ENCODE measurements around the gene VPS72. TPM values are rescaled to one million over a fixed set of nuclear protein-coding genes. Genes with fewer than 3 reads are reported as not detected.
A peak's percentile ranks its signal among the peaks of the same experiment; 100 is the strongest.

The VPS72 gene
- total and polyA plus RNA-seq, 9 of the 15 experiments (the other 6 are each of a cell fraction or from before 2014, with no cell fraction given), result 7.2 to 131 (median 75.7) TPM

DNA sequence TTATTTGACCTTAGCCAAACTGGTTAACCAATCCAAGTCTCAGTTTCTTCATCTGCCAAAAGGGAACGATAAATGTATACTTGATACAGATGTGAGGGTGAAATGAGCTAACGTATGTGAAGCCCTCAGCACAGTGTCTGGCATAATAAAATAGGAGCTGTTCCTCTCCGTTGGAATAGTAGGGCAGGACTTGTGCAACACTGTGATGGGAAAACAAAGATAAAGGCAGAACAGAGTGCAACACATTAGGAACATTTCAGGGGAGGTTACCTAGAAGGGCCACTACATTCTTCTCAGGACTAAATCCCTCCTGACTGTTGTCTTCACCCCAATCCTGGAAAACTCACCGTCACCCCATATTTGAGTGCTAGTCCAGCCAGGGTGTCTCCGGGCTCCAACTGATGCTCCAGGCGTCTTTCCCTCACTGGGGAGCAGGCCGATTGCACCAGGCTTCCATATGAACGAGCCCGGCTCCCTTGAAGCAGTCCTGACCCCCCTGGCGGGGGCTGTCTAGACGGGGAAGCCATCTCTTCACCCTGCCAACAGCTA is 25.2 kb downstream of the VPS72 start (continued):
- TF ChIP-seq, protein P1, sequence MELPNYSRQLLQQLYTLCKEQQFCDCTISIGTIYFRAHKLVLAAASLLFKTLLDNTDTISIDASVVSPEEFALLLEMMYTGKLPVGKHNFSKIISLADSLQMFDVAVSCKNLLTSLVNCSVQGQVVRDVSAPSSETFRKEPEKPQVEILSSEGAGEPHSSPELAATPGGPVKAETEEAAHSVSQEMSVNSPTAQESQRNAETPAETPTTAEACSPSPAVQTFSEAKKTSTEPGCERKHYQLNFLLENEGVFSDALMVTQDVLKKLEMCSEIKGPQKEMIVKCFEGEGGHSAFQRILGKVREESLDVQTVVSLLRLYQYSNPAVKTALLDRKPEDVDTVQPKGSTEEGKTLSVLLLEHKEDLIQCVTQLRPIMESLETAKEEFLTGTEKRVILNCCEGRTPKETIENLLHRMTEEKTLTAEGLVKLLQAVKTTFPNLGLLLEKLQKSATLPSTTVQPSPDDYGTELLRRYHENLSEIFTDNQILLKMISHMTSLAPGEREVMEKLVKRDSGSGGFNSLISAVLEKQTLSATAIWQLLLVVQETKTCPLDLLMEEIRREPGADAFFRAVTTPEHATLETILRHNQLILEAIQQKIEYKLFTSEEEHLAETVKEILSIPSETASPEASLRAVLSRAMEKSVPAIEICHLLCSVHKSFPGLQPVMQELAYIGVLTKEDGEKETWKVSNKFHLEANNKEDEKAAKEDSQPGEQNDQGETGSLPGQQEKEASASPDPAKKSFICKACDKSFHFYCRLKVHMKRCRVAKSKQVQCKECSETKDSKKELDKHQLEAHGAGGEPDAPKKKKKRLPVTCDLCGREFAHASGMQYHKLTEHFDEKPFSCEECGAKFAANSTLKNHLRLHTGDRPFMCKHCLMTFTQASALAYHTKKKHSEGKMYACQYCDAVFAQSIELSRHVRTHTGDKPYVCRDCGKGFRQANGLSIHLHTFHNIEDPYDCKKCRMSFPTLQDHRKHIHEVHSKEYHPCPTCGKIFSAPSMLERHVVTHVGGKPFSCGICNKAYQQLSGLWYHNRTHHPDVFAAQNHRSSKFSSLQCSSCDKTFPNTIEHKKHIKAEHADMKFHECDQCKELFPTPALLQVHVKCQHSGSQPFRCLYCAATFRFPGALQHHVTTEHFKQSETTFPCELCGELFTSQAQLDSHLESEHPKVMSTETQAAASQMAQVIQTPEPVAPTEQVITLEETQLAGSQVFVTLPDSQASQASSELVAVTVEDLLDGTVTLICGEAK (IDR thresholded peaks at IDR 0.05), result no peak
- TF ChIP-seq, protein P1 (CRISPR knock-in tag; IDR thresholded peaks at IDR 0.05), result no peak
- TF ChIP-seq RAD51 (IDR thresholded peaks at IDR 0.05; ENCODE audit: borderline replicate concordance, low read depth) (no peak), MTA2 (IDR thresholded peaks at IDR 0.05; ENCODE audit: low read depth) (no peak), NR1H2 (CRISPR knock-in tag; IDR thresholded peaks at IDR 0.05) (no peak), ZNF551 (CRISPR knock-in tag; IDR thresholded peaks at IDR 0.05) (no peak), FOSL1 (tag; conservative IDR thresholded peaks at IDR 0.05) (no peak), RBM25 (IDR thresholded peaks at IDR 0.05; ENCODE audit: low read depth, low read length, severe bottlenecking) (peak; percentile 32), ZFP36 (IDR thresholded peaks at IDR 0.05; ENCODE audit: low read depth, low read length, partially characterized antibody) (no peak), ZNF408 (CRISPR knock-in tag; IDR thresholded peaks at IDR 0.05; ENCODE audit: low read depth) (no peak), PHF8 (IDR thresholded peaks at IDR 0.05; ENCODE audit: borderline replicate concordance, low read length) (no peak), ZNF121 (CRISPR knock-in tag; conservative IDR thresholded peaks at IDR 0.05) (no peak), SP2 (IDR thresholded peaks at IDR 0.05; ENCODE audit: extremely low read depth, low read depth, low read length, poor library complexity, severe bottlenecking) (no peak), XRCC5 (IDR thresholded peaks at IDR 0.05; ENCODE audit: low read depth, low read length) (no peak)
- TF ChIP-seq, protein P2, sequence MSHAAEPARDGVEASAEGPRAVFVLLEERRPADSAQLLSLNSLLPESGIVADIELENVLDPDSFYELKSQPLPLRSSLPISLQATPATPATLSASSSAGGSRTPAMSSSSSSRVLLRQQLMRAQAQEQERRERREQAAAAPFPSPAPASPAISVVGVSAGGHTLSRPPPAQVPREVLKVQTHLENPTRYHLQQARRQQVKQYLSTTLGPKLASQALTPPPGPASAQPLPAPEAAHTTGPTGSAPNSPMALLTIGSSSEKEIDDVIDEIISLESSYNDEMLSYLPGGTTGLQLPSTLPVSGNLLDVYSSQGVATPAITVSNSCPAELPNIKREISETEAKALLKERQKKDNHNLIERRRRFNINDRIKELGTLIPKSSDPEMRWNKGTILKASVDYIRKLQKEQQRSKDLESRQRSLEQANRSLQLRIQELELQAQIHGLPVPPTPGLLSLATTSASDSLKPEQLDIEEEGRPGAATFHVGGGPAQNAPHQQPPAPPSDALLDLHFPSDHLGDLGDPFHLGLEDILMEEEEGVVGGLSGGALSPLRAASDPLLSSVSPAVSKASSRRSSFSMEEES (CRISPR knock-in tag; IDR thresholded peaks at IDR 0.05), result no peak

Data from K562 (cell line).